ENCODE results near the gene CCZ1.
A peak's percentile ranks its signal among the peaks of the same experiment; 100 is the strongest.
"Not testable (repeated sequence)": the region's sequence is repeated elsewhere in the genome, so short reads cannot be mapped to it uniquely, and the experiment has no call there.

Gene CCZ1

GRCh38 chr7:5898480-5899224, at the start of gene CCZ1:
CCZ1 (plus strand) TSS chr7:5898733; CDS start chr7:5898800, 67 bp downstream.
- peak within 1 kb of the TSS; percentile 83 for H3K4me3 Mint-ChIP-seq
- peaks cover 15% of the 10 kb centered on the region for H3K36me3 Mint-ChIP-seq
- DNase-seq = peak; percentile 93

GRCh38 chr7:5850944-5851343, 47.6 kb upstream of the CCZ1 start:
- Mint-ChIP-seq H3K4me3 (no peak overlapping the region), H3K36me3 (peaks cover 2% of the 10 kb centered on the region), H3K27me3 (no peaks in the 10 kb centered on the region), H3K9me3 (no peaks in the 10 kb centered on the region), H3K27ac (no peak overlapping the region), H3K4me1 (no peaks in the 10 kb centered on the region)
- DNase-seq = no peak
- CTCF ChIA-PET = no interaction called here

More at GRCh38 chr7:5898480-5899224, at the start of gene CCZ1:
- CTCF ChIA-PET, H3K27me3 Mint-ChIP-seq, H3K9me3 Mint-ChIP-seq: not testable (repeated sequence)
- peaks cover 13% of the 10 kb centered on the region for H3K4me1 Mint-ChIP-seq
- H3K27ac Mint-ChIP-seq = peak within 1 kb of the TSS; percentile 90

- Mint-ChIP-seq H3K27ac (no peak overlapping the region), H3K36me3 (peaks cover 2% of the 10 kb centered on the region), H3K9me3 (no peaks in the 10 kb centered on the region), H3K4me1 (peaks cover 24% of the 10 kb centered on the region), H3K27me3 (no peaks in the 10 kb centered on the region), H3K4me3 (no peak overlapping the region)
- DNase-seq = no peak
- CTCF ChIA-PET = no interaction called here
These were observed 43.8 kb upstream of the CCZ1 start for GRCh38 chr7:5854738-5855137.

- H3K36me3 Mint-ChIP-seq, H3K4me3 Mint-ChIP-seq, H3K27ac Mint-ChIP-seq, H3K27me3 Mint-ChIP-seq, H3K9me3 Mint-ChIP-seq, DNase-seq: not testable (repeated sequence)
- H3K4me1 Mint-ChIP-seq = peaks cover 24% of the 10 kb centered on the region
- CTCF ChIA-PET = interaction anchor here (0.7 to 1.9 kb wide), 10 partner anchors 21 to 736 kb away, joined by 3 to 6 read pairs (median 3); no protein-coding TSS in a partner anchor
These were observed 41.4 kb upstream of the CCZ1 start for GRCh38 chr7:5857041-5857575.

DNA sequence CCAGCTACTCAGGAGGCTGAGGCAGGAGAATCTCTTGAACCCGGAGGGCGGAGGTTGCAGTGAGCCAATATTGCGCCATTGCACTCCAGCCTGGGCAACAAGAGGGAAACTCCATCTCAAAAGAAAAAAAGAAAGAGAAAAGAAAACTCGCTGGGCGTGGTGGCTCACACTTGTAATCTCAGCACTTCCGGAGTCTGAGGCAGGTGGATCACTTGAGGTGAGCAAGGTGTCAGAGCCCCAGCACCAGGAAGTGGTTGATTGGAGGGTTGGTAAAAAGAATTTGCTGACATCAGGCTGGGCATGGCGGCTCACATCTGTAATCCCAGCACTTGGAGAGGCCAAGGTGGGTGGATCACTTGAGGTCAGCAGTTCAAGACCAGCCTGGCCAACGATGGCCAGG, 40.0 kb upstream of the CCZ1 start:
- CTCF ChIA-PET, H3K9me3 Mint-ChIP-seq: not testable (repeated sequence)
- H3K27ac Mint-ChIP-seq = peak overlapping the region; percentile 80

DNA sequence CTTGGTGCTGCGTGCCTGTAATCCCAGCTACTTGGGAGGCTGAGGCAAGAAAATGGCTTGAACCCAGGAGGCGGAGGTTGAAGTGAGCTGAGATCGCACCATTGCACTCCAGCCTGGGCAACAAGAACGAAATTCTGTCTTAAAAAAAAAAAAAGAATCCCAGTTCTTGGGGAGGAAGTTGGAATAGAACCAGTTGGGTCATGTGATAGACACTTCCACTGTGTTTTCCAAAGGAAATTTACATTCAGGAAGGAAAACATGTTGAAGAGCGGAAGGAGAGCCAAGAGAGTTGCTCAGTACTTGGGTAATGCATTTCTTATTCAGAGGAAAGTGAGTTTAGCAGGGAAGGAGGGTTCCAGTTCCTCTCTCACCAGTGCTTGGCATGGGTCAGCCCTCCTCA, 37.3 kb upstream of the CCZ1 start:
- H3K36me3 Mint-ChIP-seq, H3K27ac Mint-ChIP-seq, H3K4me3 Mint-ChIP-seq, CTCF ChIA-PET, DNase-seq, H3K9me3 Mint-ChIP-seq: not testable (repeated sequence)
- peaks cover 15% of the 10 kb centered on the region for H3K27me3 Mint-ChIP-seq
- peaks cover 22% of the 10 kb centered on the region for H3K4me1 Mint-ChIP-seq

More for the DNA sequence above, 40.0 kb upstream of the CCZ1 start:
- peaks cover 24% of the 10 kb centered on the region for H3K4me1 Mint-ChIP-seq
- peak; percentile 68 for DNase-seq
- H3K4me3 Mint-ChIP-seq = peak overlapping the region; percentile 5
- not testable (repeated sequence) for H3K27me3 Mint-ChIP-seq, H3K36me3 Mint-ChIP-seq

GRCh38 chr7:5862753-5863366, 35.7 kb upstream of the CCZ1 start:
- Mint-ChIP-seq H3K27me3 (peaks cover 15% of the 10 kb centered on the region), H3K4me1 (peaks cover 11% of the 10 kb centered on the region)
- H3K36me3 Mint-ChIP-seq, H3K9me3 Mint-ChIP-seq, H3K27ac Mint-ChIP-seq, DNase-seq, H3K4me3 Mint-ChIP-seq, CTCF ChIA-PET: not testable (repeated sequence)

DNA sequence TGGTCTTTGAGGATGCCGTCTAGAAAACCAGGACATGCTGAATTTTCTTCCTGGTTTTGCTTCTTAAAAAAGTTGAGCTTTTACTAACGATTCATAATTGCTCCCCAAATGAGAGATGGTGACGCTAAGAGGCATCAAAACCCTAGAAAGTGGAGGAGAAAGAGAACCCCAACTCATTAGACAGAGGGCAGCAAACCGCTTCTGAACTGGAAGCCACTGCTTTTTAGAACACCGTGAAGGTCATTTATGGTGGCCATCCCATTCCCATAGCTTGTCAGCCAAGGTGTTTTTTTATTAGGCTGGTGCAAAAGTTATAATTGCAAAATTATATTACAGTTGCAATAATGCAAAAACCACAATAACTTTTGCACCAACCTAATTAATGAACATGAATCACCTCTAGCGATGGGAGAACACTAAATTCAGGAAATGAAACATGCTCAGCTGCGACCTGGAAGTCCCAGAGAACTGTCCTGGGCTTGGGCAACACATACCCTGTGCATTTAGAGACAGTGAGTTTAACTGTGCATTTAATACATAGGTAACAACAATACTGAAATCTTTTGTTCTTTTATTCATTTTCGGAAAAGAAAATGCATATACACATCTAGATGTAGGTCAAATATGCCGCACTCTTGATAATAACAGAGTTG, 33.1 kb upstream of the CCZ1 start:
- H3K27ac Mint-ChIP-seq, CTCF ChIA-PET, H3K4me1 Mint-ChIP-seq, H3K36me3 Mint-ChIP-seq, DNase-seq, H3K4me3 Mint-ChIP-seq, H3K9me3 Mint-ChIP-seq: not testable (repeated sequence)
- peaks cover 15% of the 10 kb centered on the region for H3K27me3 Mint-ChIP-seq

DNA sequence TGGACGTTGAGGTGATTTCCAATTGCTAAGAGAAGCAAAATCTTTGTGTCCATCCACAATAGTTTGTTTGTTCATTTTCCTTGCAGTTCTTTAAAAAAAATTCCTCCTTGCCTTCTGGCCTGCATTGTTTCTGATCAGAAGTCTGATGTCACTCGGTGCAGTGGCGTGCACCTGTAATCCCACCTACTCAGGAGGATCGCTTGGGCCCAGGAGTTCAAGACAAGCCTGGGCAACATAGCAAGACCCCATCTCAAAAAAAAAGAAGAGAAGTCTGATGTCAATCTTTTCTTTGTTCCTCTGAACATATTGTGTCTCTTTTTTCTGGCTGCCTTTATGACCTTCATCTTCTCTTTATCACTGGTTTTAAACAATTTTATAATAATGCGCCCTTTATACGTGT, 31.5 kb upstream of the CCZ1 start:
- DNase-seq = no peak
- Mint-ChIP-seq H3K4me1 (no peaks in the 10 kb centered on the region), H3K36me3 (no peaks in the 10 kb centered on the region), H3K4me3 (no peak overlapping the region), H3K27ac (no peak overlapping the region), H3K9me3 (no peaks in the 10 kb centered on the region), H3K27me3 (peaks cover 15% of the 10 kb centered on the region)
- CTCF ChIA-PET = interaction anchor here (0.6 to 0.7 kb wide), 2 partner anchors 441 to 902 kb away, joined by 3 read pairs; no protein-coding TSS in a partner anchor

DNA sequence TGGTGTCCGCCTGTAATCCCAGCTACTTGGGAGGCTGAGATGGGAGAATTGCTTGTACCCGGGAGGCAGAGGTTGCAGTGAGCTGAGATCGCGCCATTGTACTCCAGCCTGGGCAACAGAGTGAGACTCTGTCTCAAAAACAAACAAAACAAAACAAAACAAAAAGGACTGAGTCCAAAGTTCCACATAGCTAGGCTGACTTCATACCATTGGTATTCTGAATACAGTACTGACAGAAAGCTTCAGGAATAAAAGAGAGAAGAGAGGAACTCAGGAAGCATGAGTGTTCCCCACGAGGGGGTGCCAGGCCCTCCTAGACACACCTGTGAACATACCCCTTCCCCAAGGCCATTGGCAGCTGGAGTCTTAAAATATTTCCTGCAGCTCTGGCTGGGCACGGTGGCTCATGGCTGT, 29.6 kb upstream of the CCZ1 start:
- not testable (repeated sequence) for H3K9me3 Mint-ChIP-seq, H3K36me3 Mint-ChIP-seq, H3K4me1 Mint-ChIP-seq, DNase-seq, H3K4me3 Mint-ChIP-seq
- H3K27ac Mint-ChIP-seq = peak overlapping the region; percentile 45
- H3K27me3 Mint-ChIP-seq = peaks cover 15% of the 10 kb centered on the region
- CTCF ChIA-PET = interaction anchor here (1.2 kb wide), 1 partner anchor 158 kb away, joined by 3 read pairs; no protein-coding TSS in a partner anchor

- Mint-ChIP-seq H3K9me3 (no peaks in the 10 kb centered on the region), H3K27ac (no peak overlapping the region), H3K36me3 (no peaks in the 10 kb centered on the region), H3K4me1 (no peaks in the 10 kb centered on the region), H3K27me3 (peaks cover 8% of the 10 kb centered on the region), H3K4me3 (no peak overlapping the region)
- CTCF ChIA-PET = no interaction called here
- no peak for DNase-seq
These were observed 28.8 kb upstream of the CCZ1 start for GRCh38 chr7:5869691-5870090.

DNA sequence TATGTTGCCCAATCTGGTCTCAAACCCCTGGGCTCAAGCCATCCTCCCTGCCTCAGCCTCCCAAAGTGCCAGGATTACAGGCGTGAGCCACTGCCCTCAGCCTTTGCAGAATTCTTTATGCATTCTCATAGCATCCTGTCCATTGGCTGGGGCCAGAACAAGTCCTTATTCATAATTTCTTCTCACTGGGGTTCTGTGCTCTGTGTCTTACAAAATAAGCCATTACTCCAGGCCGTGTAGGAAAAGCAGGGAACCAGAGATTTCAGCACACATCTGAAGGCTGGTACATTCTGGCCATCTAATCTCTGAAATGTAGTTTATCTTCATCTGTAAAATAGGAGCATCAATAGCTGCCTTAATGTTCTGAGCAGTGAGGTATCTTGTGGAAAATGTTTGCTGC, 28.2 kb upstream of the CCZ1 start:
- Mint-ChIP-seq H3K27me3 (peaks cover 4% of the 10 kb centered on the region), H3K4me1 (no peaks in the 10 kb centered on the region), H3K27ac (no peak overlapping the region), H3K4me3 (no peak overlapping the region), H3K36me3 (no peaks in the 10 kb centered on the region), H3K9me3 (no peaks in the 10 kb centered on the region)
- CTCF ChIA-PET = no interaction called here
- DNase-seq = no peak

- CTCF ChIA-PET = no interaction called here
- H3K27me3 Mint-ChIP-seq = peaks cover 4% of the 10 kb centered on the region
- H3K4me1 Mint-ChIP-seq = no peaks in the 10 kb centered on the region
- H3K9me3 Mint-ChIP-seq = no peaks in the 10 kb centered on the region
- no peak overlapping the region for H3K4me3 Mint-ChIP-seq
- no peaks in the 10 kb centered on the region for H3K36me3 Mint-ChIP-seq
- no peak for DNase-seq
- no peak overlapping the region for H3K27ac Mint-ChIP-seq
These were observed 26.2 kb upstream of the CCZ1 start for GRCh38 chr7:5872326-5872725.

GRCh38 chr7:5879591-5879990, 18.9 kb upstream of the CCZ1 start:
- H3K27me3 Mint-ChIP-seq, H3K27ac Mint-ChIP-seq, H3K4me1 Mint-ChIP-seq, H3K36me3 Mint-ChIP-seq, H3K9me3 Mint-ChIP-seq, H3K4me3 Mint-ChIP-seq, CTCF ChIA-PET, DNase-seq: not testable (repeated sequence)
